RCC 7860 (cell line): Measurements from ENCODE around the gene CCN5.
"Not testable (repeated sequence)": the region's sequence is repeated elsewhere in the genome, so short reads cannot be mapped to it uniquely, and the experiment has no call there.

Source experiments
- DNase-seq: peaks from one replicate; pipeline ENCODE4 v3.0.0-alpha.2; 2015; ENCODE audit warnings: low spot score
- FAIRE-seq: peaks from 2 replicates; lab custom pipeline; 2012; peaks lifted over from hg19 to GRCh38; lab: Jason Lieb, UNC

CCN5 gene

DNA sequence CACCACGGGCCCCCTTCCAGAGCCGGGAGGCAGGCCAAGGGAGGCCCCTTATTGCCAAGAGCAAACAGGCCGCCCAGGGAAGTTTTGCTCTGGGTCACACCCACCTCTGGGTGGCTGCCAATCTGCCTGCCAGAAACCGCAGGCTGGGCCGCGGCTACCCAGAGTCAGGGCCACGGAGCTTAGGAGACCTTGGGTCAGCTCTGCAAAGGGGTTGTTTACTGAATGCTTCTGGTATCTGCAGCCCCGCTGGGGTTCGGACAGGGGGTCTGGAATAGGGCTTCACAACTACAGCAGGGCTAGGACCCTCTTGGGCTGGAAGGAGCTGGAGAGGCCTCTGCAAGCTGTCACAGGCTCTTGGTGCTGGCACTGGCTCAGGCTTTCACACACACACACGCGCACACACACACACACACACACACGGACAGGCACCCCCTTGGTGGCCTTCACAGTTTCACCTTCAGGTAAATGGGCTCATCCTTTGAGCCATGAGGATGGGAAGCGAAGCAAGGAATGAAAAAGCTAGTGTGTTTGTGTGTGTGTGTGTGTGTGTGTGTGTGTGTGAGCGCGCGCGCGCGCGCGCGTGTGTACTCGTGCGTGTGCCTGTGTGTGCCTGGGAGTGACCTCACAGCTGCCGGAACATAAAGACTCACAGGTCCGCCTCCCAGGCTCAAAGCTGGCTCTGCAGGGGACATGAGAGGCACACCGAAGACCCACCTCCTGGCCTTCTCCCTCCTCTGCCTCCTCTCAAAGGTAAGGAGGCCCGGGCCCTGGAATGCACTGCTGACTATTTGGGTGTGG, at the start of gene CCN5:
Gene CCN5 (plus strand): TSS at position 669 of the 798 bp plus-strand sequence. CDS start 22 bp downstream, at position 691.
- DNase-seq (peak; percentile 69), FAIRE-seq (peak; percentile 78)

DNA sequence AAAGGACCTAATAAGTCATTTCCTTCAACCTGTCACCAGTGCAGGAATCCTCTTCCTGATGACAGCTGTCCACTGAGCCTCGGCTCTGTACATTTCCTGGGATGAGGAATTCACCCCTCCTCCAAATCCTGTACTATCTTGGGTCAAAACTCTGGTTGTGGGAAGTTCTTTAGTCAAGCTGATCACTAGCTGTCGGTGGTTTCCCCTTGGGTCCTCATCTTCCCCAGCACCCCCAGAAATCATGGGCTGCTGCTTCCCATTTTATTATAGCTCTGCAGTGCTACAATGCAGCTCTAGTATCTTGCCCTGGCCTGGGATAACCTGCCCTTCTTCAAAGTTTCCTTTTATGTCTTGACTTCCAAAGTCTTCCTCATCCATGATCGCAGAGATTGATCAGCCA, 49.1 kb upstream of the CCN5 start:
- FAIRE-seq (no peak), DNase-seq (no peak)

DNA sequence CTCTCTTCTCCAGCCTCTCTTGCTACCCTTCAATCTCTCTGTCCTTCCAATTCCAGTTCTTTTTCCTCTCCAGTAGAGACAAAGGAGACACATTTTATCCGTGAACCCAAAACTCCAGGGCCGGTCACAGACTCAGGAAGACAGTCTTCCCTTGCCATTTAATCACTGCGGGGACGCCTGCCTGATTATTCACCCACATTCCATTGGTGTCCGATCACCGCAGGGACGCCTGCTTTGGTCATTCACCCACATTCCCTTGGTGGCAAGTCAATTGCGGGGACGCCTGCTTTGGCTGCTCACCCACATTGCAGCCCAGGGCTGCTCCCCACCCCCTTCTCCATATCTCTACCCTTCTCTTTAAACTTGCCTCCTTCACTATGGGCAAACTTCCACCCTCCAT, 44.3 kb upstream of the CCN5 start:
- FAIRE-seq: peak; percentile 73
- peak; percentile 67 for DNase-seq

DNA sequence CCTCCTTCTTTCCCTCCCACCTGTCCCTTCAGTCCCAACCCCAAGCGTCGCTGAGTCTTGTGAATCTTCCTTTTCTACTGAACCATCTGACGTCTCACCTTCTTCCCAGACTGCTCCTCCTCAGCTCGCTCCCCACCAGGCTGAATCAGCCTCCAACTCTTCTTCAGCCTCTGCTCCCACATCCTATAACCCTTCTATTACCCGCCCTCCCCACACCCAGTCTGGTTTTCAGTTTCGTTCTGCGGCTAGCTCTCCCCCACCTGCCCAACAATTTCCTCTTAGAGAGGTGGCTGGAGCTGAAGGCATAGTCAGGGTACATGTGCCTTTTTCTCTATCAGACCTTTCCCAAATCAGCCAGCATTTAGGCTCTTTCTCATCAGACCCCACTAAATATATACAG, 43.6 kb upstream of the CCN5 start:
- not testable (repeated sequence) for FAIRE-seq, DNase-seq

GRCh38 chr20:44672318-44672902, 42.8 kb upstream of the CCN5 start:
- FAIRE-seq, DNase-seq: not testable (repeated sequence)

GRCh38 chr20:44678242-44678641, 36.9 kb upstream of the CCN5 start:
- no peak for FAIRE-seq

GRCh38 chr20:44678990-44679611, 36.1 kb upstream of the CCN5 start:
- DNase-seq: no peak
- no peak for FAIRE-seq

More at GRCh38 chr20:44678242-44678641, 36.9 kb upstream of the CCN5 start:
- DNase-seq: no peak

GRCh38 chr20:44681796-44682566, 33.2 kb upstream of the CCN5 start:
- FAIRE-seq: no peak

GRCh38 chr20:44683263-44684046, 31.7 kb upstream of the CCN5 start:
- no peak for FAIRE-seq
- peak; percentile 46 for DNase-seq

More at GRCh38 chr20:44681796-44682566, 33.2 kb upstream of the CCN5 start:
- no peak for DNase-seq

DNA sequence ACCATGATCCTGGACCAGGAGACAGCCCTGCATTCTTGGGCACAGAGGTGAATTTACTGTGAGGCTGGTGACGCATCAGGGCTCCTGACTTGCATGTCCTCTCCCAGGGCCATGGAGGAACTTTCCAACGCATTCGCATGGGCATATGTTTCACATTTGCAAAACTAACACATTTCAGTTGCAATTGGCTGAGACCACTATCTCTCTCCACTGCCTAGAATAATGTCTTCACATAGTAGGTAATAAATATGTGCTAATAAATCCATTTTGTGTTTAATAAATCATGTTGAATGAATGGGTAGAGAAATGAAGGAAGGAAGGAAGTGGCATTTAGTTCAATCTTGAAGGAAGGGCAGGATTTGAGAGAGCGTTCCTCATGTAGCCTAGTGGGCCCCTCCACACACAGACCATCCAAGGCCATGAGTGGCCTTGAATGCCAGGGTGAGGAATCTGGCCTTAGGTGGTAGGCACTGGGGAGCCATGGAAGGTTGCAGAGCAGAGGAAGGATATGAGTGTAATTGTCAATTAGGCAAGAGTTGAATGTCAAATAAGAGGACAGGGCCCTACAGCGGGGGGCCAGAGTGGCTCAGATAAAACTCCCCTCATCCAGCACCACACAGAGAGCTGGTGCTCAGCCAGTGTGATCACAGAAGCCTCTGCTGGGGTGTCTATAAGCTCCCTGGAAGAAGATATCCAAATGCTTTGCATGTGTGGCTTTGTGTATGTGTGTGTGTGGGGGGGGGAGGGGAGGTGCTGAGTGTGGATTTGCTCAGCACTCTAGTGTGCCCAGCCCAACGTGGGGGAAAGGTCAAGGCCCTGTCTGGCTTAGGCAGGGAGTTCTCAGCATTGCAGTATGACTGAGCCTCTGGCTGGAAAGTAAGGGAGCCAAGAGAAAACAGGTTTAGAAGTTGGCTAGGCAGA, 30.9 kb upstream of the CCN5 start:
- FAIRE-seq (no peak), DNase-seq (no peak)

GRCh38 chr20:44686934-44687333, 28.2 kb upstream of the CCN5 start:
- DNase-seq (no peak), FAIRE-seq (no peak)

DNA sequence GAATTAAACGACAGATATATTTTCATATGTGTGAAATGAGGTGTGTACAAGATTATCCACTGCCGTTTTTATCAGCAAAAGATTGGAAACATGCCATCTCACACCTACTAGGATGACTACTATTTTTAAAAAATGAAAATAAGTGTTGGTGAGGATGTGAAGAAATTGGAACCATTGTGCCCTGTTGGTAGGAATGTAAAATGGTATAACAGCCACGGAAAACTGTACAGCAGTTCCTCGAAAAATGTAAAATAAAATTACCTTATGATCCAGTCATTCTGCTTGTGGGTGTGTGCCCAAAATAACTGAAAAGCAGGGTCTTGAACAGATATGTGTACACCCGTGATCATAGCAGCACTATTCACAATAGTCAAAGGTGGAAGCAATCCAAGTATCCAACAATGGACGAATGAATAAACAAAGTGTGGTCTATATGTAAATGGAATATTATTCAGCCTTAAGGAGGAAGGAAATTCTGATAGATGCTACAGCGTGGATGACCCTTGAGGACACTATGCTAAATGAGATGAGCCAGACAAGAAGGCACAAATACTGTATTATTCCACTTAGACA, 27.0 kb upstream of the CCN5 start:
- no peak for FAIRE-seq

GRCh38 chr20:44689809-44690208, 25.4 kb upstream of the CCN5 start:
- FAIRE-seq: no peak
- no peak for DNase-seq

More for the DNA sequence above, 27.0 kb upstream of the CCN5 start:
- no peak for DNase-seq

DNA sequence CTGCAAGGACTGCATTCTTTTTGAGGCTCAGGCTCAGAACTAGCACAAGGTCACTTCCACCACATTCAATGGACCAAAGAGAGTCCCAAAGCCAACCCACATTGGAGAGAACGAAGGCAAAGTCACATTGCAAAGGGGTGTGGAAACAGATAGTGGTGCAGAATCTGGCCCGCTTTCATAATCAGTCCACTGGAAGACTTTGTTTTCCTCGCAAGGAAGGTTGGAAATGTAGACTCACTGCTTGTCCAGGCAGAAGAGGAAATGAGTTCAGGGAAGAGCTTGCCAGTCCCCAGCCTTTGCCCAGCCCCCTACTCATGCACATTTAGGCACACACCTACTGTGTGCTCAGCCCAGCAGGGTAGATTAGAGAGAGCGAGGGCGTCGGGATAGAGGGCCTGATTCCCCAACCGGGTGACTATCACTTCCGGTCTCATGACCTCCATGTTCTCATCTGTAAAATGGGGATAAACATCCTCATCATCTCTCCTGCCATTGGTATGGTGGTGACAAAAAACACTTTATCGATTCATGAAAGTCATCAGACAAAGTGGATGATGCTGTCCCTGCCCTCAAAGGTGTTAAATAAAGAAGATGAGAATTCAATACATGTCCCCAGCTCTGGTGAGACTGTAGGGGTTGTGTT, 24.3 kb upstream of the CCN5 start:
- DNase-seq (no peak), FAIRE-seq (no peak)

DNA sequence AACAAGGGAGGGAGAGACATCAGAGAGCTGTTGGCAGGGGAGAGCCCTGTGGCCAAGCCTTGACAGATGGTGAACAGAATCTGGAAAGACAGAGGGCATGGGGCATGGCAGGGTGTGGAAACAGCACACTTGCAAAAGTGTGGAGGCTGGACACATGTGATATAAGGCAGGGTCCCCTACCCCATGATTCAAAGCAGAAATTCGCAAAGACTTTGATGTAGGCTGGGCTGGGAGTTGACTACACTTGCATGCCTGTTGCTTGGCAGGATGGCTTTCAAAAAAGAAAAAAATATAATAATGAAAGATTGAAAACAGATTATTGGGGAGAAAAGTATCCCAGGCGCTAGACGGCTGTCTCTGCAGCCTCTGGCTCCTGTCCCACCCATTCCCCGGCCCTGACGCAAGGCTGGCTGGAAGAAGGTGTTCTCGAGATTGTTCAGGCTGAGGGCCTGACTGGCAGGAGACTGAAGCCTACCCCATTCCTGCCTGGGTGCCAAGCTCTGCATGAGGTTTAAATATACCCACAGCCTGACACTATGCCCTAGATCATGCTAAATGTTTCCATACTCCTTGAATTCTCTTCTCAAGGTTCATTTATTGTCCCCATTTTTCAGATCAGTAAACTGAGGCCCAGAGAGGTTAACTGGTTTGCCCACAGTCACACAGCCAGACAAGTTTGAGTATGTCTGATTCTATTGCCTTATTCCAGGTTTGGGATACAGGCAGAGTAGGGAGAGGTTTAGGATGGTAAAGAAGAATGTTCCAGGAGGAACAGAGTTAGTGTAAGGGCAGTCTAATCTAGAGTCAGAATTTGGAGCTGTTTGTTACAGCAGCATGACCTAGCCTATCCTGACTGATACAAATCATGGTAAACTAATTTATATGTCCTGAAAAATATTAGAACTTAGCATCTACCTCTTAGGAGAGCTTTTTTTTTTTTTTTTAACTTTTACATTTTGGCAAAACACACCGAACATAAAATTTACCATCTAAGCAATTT, 23.4 kb upstream of the CCN5 start:
- no peak for FAIRE-seq

GRCh38 chr20:44692932-44693480, 22.2 kb upstream of the CCN5 start:
- FAIRE-seq (peak; percentile 98), DNase-seq (peak; percentile 100)

More for the DNA sequence above, 23.4 kb upstream of the CCN5 start:
- no peak for DNase-seq

DNA sequence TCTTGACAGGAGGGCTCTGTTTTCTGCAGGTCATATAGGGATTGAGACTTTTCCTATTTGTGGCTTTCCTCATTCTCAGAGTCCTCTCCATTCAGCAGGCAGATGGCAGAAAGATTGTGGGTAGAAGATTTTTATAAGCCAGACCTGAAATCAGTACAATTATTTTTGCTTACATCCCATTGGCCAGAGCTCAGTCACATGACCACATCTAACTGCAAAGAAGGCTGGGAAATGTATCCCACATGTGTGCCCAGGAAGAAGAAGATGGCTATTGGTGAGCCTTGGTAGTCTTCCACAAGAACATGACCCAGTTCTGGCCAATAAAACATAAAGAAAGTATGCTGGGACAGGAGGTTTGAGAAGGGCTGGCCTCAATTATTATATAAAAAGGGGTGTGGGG, 21.5 kb upstream of the CCN5 start:
- FAIRE-seq (no peak), DNase-seq (no peak)
